Hippocampal formation (tissue), 2 donors: Measurements from ENCODE around the gene PPP1R14D.
A peak's percentile ranks its signal among the peaks of the same experiment; 100 is the strongest.

Source experiments
- DNase-seq, 2 donors: peaks; one replicate each; lab custom pipeline; 2025; lab: John Stamatoyannopoulos, UW

PPP1R14D gene

GRCh38 chr15:40782609-40783227, 45.8 kb downstream of the PPP1R14D start:
- DNase-seq, result no peak

DNA sequence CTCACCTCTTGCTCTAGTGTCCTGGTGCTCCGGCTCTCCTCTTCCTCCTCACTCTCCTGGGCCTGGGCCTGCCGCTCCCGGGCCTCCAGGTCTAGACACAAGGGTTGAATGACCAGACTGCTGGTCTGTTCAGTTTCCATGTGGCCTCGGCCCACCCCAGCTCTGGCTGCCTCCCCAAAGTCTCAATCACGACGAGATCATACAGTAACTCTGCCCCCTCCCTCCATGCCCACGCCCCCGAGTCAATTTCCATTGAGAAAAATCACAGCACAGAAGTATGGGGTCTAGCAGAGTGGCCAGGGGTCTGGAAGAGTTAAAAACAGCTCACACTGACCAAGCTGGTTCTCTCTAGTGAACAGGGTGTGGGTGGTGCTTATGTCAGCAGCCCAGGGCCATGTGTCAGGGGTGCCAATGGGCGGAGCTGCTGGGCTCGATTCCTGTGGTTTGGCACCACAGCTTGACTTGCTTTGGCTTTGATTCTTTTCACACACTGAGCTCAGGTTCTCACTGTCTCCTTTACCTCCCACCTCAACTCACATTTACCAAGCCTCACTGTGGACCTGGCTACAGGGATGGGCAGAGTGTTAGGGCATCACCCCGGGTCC, 51.9 kb downstream of the PPP1R14D start:
- DNase-seq, result no peak

DNA sequence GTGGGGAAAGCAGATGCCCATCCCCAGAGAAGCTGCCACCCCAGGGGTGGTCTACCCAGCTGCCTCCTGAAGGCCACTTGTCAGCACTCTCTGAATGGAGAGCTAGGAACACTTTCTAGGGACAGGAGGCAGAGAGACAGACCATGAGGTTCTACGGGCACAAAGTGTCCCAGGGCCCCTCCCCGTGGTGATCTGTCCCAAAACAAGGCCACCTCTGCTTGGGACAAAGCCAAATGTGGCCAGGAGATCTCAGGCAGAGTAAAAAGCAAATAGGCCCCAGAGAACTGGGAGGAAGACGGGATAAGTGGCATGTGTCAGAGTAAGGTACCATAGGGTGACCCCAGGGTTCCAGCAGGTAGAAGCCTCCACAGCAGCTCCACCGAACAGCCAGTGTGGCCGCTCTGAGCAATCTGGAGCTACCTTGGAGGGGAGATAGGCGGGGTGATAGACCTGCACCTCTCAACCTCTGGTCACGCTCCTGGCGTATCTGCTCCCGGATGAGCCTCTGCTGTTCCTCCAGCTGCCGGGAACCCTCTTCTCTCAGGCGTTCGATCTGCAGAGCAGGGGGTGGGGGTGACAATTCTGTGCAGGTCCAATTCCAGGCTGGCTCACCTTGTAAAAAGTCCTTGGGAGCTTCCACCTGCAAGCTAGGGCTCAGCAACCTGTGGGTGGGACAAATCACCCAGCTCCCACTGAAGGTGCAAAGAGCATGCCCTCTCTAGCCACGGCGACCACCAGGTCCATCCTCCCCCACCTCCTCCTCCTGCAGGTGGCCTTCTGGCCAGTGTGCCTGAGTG, 52.6 kb downstream of the PPP1R14D start:
- DNase-seq, result no peak

- DNase-seq, result no peak
Measured at GRCh38 chr15:40775007-40775406, 53.5 kb downstream of the PPP1R14D start.

GRCh38 chr15:40773902-40774301, 54.6 kb downstream of the PPP1R14D start:
- no peak for DNase-seq

GRCh38 chr15:40773496-40773895, 55.0 kb downstream of the PPP1R14D start:
- DNase-seq, result no peak

- no peak for DNase-seq
Measured at GRCh38 chr15:40772014-40772413, 56.5 kb downstream of the PPP1R14D start.

- DNase-seq, result no peak
Measured at GRCh38 chr15:40771242-40771641, 57.3 kb downstream of the PPP1R14D start.

DNA sequence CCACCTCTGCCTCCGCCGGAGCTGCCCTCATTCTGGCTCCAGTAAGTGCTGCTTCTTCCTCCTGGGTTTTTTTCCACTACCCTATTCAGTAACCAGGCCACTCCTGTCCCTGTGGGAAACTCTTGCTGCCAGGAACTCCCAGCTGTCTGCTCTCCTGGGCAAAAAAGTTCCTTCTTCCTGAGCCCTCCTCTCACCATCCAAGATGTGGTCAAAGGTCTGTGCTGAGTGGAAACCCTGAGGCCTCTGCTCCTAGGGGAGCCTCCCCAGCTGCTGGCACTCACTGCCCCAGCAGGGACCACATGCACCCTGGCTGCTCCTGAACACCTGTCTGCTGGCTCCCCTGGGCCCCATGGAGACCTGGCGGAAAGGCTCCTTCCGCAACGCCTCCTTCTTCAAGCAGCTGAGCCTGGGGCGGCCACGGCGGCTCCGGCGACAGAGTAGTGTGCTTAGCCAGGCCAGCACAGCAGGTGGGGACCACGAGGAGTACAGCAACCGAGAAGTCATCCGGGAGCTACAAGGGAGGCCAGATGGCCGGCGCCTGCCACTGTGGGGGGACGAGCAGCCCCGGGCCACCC, 58.3 kb downstream of the PPP1R14D start:
- DNase-seq, result no peak

DNA sequence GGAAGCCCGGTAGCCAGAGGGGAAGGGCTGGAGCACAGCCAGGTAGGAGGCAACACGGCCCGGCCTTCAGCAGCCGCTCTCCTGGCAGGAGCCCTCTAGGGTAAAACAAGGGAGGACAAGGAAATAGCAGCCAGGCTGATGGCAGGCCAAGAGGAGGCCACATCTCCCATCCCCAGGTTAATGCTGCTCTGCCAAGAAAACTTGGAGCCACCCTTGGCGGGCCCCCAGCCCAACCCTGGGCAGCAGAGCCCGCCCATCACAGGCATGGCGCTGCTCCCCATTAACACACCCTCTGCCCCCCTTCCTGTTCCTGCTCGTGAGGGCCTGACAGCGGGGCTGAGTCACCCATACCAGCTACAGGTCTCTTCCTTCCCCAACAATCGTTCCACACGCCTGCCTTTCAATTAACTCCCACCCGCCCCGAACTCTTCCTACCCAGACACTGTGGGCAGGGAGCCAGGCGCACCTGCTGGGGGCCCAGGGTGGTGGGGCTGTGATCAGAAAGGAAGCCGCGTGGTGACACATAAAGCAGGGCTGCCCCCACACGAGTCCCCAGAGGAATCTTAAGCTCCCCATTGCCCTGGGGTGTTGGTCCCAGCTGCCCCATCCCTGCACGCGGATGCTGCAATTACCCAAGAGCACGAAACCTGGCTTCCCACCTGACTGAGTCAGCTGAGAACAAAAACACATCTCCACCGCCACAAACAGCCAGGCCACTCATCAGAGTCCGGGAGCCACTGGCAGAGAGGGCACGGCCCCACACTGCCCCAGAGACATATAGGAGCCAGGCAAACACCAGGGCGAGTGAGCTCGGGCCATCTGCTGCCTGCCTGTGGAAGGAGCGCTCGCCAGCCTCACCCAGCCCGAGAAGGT, 59.0 kb downstream of the PPP1R14D start, which contains the start of gene C15orf62:
C15orf62 (plus strand) TSS at position 707 of the 873 bp plus-strand sequence. CDS start 516 bp downstream, outside the sequence.
- DNase-seq, result peak; percentile 18 to 41

DNA sequence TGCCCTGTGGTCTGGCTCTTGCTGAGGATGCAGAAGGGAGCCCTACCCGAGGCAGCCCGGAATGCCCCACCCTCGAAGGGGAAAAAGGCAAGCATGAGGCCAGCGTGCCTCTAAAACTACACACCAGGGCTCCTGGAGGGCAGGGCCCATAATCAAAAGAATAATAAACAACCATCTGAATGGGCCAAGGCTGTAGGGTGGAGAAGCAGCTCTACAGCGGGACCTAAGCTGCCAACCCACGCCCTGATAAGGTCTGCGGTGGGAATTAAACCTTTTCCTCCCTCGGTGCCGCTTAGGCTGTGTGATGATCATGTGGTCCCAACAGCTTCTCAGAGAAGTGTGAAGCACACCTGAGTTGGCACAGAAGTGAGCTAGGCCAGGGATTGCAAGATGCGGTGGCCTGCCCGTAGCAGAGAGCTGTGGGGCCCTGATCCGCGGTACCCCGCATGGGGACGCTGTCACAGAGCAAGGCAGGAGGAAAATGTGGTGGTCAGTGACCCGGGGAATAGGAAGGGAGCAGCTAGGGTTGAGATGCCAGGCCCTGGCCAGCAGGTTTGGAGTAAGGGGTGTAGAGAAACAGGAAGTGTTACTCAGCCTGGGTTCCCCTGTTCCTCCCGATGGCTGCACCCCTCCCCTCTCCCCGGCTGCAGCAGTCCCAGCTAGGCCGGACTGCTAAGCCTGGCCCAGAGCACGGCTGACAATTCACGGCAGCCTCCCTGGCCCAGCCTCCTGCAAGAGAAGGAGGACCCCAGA, 59.8 kb downstream of the PPP1R14D start:
- DNase-seq, result no peak

DNA sequence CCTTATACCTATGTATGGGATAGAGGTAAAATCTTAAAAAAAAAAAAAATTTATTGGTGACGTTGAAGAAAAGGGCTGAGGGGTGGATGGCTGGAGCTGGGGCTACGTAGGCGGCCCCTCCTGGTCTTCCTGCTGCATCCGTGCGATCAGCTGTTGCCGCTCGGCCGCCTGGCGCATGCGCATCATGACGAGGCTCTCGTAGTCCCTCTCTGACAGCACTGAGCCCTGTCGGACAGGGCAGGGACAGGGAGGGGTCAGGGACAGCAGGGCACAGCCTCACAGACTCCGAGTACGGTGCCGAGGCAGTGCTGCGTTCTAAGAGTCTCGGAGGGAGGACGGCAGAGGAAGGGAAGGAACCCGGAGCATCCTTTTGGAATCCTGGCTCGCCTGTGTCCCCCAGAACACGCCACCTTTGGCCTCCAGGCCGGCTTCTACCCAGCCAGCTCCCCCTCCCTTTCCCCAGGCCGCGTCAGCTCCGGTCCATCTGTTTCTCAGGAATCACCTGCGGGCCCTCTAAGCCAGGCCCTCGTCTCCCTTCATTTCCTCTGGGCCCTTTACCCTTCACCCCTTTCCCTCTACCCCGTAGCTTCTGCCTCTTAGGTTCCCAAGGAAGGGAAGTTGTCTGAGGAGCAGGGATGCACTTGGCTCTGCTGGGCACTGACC, 60.5 kb downstream of the PPP1R14D start:
- DNase-seq, result no peak

- DNase-seq, result no peak
Measured at GRCh38 chr15:40766906-40767837, 61.3 kb downstream of the PPP1R14D start.

GRCh38 chr15:40766194-40766815, 62.2 kb downstream of the PPP1R14D start:
- no peak for DNase-seq
